ENCODE results near the gene TTLL4.

Gene TTLL4

GRCh38 chr2:218783688-218784087 is 73.1 kb downstream of the TTLL4 start:
- no peak for DNase-seq (ENCODE audit: low spot score)

DNA sequence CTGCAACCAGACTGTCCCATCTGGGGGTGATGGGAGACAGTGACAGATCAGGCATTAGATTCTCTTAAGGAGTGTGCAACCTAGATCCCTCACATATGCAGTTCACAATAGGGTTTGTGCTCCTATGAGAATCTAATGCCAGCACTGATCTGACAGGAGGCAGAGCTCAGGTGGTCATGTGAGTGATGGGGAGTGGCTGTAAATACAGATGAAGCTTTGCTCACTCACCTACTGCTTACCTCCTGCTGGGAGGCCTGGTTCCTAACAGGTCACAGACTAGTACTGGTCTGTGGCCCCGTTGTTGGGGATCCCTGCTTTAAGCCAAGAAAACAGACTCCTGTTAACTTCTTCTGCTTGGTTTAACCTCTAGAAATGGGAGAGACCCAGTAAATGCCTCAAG is 74.5 kb downstream of the TTLL4 start:
- DNase-seq (ENCODE audit: low spot score), result no peak

DNA sequence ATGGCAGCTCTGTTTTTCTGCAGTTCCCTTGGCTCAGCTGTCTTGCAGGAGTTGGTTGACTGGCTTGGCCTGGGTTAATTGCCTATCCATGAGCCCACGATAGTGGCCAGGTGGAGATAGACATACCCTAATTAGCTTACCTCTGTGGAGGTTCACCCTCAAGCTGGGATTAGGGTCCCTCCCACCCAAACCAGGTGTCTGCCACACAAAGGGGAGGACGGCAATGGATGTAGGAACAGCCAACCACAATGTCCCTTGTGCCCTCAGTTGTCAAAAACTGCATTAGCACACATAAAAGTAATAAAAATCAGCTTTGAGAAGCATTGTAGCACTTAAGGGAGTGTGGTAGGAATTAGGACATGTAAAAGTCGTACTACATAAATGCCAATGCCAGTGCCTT is 75.5 kb downstream of the TTLL4 start:
- DNase-seq (ENCODE audit: low spot score), result no peak

GRCh38 chr2:218788529-218789255 is 78.1 kb downstream of the TTLL4 start:
- no peak for DNase-seq (ENCODE audit: low spot score)

DNA sequence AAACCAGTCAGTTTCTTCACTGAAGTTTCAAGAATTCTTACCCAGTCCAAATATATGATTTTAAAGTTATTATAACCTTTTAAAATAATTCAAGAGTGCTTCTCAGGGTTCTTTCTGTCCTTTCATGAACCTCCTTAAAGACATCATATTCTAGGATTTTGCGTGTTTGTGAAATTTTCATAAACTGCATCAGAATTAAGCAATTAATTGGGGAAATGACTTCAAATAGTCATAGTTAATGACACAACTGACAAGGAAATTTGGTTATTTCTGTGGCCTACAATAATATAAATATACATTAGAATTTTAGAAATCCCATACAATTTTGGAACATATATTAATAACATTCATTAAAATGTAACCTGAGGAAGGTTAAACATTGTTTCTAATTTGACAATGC is 81.8 kb downstream of the TTLL4 start:
- DNase-seq (ENCODE audit: low spot score), result no peak

GRCh38 chr2:218796691-218797090 is 86.1 kb downstream of the TTLL4 start:
- DNase-seq (ENCODE audit: low spot score), result no peak

- no peak for DNase-seq (ENCODE audit: low spot score)
These were observed 88.3 kb downstream of the TTLL4 start for GRCh38 chr2:218798767-218799504.

DNA sequence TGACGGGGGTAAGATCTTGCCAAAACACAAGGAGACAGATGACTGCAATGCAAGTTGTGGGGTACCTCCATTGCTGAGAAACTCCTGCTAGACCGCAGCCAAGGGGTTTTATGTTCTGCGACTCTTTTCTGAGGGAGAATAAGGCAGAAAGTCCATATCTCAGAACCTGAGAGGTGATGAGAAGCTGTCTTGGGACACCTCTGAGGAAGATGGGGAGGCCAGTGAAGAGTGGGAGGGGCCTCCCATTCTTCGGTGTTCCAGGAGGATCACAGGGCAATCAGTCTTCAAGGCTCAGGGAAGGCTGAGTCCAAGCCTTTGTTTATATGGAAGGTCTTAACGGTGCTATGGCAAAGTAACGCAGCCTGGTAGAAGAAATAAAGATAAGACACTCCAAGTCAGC is 89.4 kb downstream of the TTLL4 start:
- no peak for DNase-seq (ENCODE audit: low spot score)

DNA sequence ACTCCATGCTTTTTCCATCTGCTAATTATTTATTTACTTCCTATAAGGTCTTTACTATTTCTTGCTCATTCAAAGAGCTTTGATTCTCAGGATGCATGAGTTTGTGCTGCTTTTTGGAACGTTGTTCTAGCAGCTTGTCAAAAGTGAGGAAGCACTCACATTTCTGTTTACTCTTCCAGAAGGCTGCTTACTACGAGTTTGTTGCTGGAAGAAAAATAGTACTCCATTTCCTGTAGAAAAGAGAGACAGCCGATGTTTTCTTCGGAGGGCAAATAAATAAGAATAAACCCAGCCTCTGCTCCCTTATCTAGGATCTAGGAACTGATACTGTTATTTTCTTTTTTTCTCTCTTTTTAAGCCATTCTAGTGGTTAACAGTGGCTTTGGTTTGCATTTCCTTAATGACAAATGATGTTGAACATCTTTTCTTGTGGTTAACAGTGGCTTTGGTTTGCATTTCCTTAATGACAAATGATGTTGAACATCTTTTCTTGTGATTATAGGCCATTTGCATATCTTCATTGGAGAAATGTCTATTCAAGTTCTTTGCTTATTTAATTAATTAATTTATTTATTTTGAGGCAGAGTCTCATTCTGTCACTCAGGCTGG is 91.9 kb downstream of the TTLL4 start:
- no peak for DNase-seq (ENCODE audit: low spot score)

DNA sequence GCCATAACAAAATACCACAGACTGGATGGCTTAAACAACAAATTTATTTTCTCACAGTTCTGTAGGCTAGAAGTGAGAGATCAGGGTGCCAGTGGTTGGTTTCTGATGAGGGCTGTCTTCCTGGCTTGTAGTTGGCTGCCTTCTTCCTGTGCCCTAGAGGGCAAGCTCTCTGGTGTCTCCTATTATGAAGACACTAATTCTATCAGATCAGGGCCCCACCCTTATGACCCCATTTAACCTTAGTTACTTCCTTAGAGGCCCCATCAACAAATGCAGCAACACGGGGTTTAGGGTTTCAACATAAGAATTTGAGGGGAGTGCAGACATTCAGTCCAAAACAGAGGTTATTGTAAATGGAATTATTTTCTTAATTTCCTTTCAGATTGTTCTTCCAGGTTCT is 94.2 kb downstream of the TTLL4 start:
- no peak for DNase-seq (ENCODE audit: low spot score)

All from kidney capillary endothelial cell (primary cell).